ENCODE results near the gene ATP11A.

GRCh38 chr13:112733661-112734379 is 44.0 kb downstream of the ATP11A start:
- TF ChIP-seq POLR2A (IDR thresholded peaks at IDR 0.05) (no peak), CTCF (IDR thresholded peaks at IDR 0.05) (no peak)
